Endodermal cell (in vitro differentiated cells): ENCODE data around the gene POLA2. TPM values are rescaled to one million over a fixed set of nuclear protein-coding genes. Genes with fewer than 3 reads are reported as not detected.

Source experiments
- DNase-seq: peaks from one replicate; pipeline ENCODE4 v3.0.0-alpha.2; 2017
- H3K27ac ChIP-seq: 2 replicates; pipeline ENCODE4 v1.5.1; 2013; ENCODE audit warnings: mild to moderate bottlenecking, low read depth, low read length, moderate library complexity
- H3K27me3 ChIP-seq: 2 replicates; pipeline ENCODE4 v1.6.1; 2013; ENCODE audit warnings: mild to moderate bottlenecking, low read length, moderate library complexity; ENCODE audit not compliant: insufficient read depth, control insufficient read depth, poor library complexity, severe bottlenecking
- H3K36me3 ChIP-seq: 2 replicates; pipeline ENCODE4 v1.7.0; 2013; ENCODE audit warnings: mild to moderate bottlenecking, low read length, moderate library complexity; ENCODE audit not compliant: control insufficient read depth, insufficient read depth
- H3K4me1 ChIP-seq: one replicate; pipeline ENCODE4 v1.7.0; 2013; ENCODE audit warnings: low read length; ENCODE audit not compliant: control insufficient read depth, insufficient read depth
- H3K4me3 ChIP-seq: 2 replicates; pipeline ENCODE4 v1.5.1; 2013; ENCODE audit warnings: mild to moderate bottlenecking, low read length, moderate library complexity
- H3K9ac ChIP-seq: 2 replicates; pipeline ENCODE4 v1.6.1; 2013; ENCODE audit warnings: mild to moderate bottlenecking, low read length, moderate library complexity; ENCODE audit not compliant: poor library complexity, severe bottlenecking; ENCODE audit errors: extremely low read depth
- H3K9me3 ChIP-seq: 2 replicates; pipeline ENCODE4 v1.6.1; 2013; ENCODE audit warnings: mild to moderate bottlenecking, low read length, moderate library complexity; ENCODE audit not compliant: control insufficient read depth
- H3K27ac Mint-ChIP-seq: 2 replicates; pipeline ENCODE4 v1.8.0; 2020; ENCODE audit warnings: mixed read lengths
- H3K27me3 Mint-ChIP-seq: 2 replicates; pipeline ENCODE4 v1.8.0; 2021; ENCODE audit warnings: mild to moderate bottlenecking, mixed read lengths; ENCODE audit not compliant: insufficient read depth
- H3K36me3 Mint-ChIP-seq: 2 replicates; pipeline ENCODE4 v1.8.0; 2020; ENCODE audit warnings: low read depth, mixed read lengths
- H3K4me1 Mint-ChIP-seq: 2 replicates; pipeline ENCODE4 v1.8.0; 2020; ENCODE audit warnings: mixed read lengths
- H3K4me3 Mint-ChIP-seq: 2 replicates; pipeline ENCODE4 v1.8.0; 2020; ENCODE audit warnings: mild to moderate bottlenecking, moderate library complexity, mixed read lengths
- H3K9me3 Mint-ChIP-seq: 2 replicates; pipeline ENCODE4 v1.8.0; 2020; ENCODE audit warnings: mild to moderate bottlenecking, mixed read lengths
- WGBS, 2 experiments: methylation state at CpG; one replicate each; pipeline versions ENCODE4 v1.1.5 to v1.1.7; 2013; ENCODE audit warnings: missing lambda C conversion rate in 2 of 2, mixed read lengths in 1 of 2; ENCODE audit not compliant: insufficient coverage in 1 of 2, insufficient read length in 1 of 2; 5-methylcytosine and 5-hydroxymethylcytosine counted together
- total RNA-seq, 2 donors: library from RNA; stranded (reverse); fragmentation: NEBNext Ultra II Directional in 1 of 2; extraction: Animal tissue kit (Norgen Biotek cat#: 25700) in 1 of 2; gene quantifications; 2 replicates in 1 of 2; 3 replicates in 1 of 2; pipeline ENCODE4 v1.2.1, GENCODE V29; 2021
- TF ChIP-seq, protein P1 (sequence below): fragments of 200-600 bp; sonication (generic); conservative IDR thresholded peaks from 2 replicates; pipeline ENCODE4 v1.5.0; 2021; ENCODE audit warnings: antibody characterized with exemption, mild to moderate bottlenecking

Gene POLA2
- total RNA-seq, 2 donors from 2014 or later, result 42.2 to 65.0 TPM

DNA sequence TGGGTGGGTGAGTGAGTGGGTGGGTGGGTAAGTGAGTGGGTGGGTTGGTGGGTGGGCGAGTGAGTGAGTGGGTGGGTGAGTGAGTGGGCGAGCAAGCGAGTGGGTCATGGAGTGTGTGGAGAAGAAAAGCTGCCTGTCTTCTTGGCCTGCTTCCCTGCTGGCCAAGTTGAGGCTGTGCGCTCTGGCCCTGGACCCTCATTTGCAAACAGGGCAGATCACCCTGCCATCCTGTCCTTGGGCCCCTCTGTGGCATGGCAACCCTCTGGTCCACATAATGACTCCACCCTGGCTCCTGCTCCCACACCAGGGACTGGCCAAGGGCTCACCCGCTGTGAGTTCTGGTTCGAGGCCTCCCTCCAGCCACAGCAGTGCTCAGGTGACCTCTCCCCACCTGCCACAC lies 44.9 kb upstream of the POLA2 start:
- no peaks in the 10 kb centered on the region for H3K27me3 ChIP-seq
- 80 to 89% methylated on average over 1 to 4 of the region's 6 CpGs for WGBS, 2 experiments

GRCh38 chr11:65217441-65218423 lies 44.0 kb upstream of the POLA2 start:
- Mint-ChIP-seq H3K27ac (peak overlapping the region; percentile 44), H3K4me1 (peaks cover 15% of the 10 kb centered on the region), H3K27me3 (no peaks in the 10 kb centered on the region), H3K4me3 (no peak overlapping the region), H3K9me3 (no peaks in the 10 kb centered on the region), H3K36me3 (no peaks in the 10 kb centered on the region)
- Histone ChIP-seq H3K4me1 (no peaks in the 10 kb centered on the region), H3K9me3 (no peaks in the 10 kb centered on the region), H3K9ac (no peak overlapping the region), H3K36me3 (peaks cover 7% of the 10 kb centered on the region), H3K27me3 (no peaks in the 10 kb centered on the region), H3K27ac (no peak overlapping the region), H3K4me3 (no peak overlapping the region)
- TF ChIP-seq, protein P1, sequence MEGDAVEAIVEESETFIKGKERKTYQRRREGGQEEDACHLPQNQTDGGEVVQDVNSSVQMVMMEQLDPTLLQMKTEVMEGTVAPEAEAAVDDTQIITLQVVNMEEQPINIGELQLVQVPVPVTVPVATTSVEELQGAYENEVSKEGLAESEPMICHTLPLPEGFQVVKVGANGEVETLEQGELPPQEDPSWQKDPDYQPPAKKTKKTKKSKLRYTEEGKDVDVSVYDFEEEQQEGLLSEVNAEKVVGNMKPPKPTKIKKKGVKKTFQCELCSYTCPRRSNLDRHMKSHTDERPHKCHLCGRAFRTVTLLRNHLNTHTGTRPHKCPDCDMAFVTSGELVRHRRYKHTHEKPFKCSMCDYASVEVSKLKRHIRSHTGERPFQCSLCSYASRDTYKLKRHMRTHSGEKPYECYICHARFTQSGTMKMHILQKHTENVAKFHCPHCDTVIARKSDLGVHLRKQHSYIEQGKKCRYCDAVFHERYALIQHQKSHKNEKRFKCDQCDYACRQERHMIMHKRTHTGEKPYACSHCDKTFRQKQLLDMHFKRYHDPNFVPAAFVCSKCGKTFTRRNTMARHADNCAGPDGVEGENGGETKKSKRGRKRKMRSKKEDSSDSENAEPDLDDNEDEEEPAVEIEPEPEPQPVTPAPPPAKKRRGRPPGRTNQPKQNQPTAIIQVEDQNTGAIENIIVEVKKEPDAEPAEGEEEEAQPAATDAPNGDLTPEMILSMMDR, result no peak
- WGBS, 2 experiments, result 90 to 92% methylated on average over 4 to 19 of the region's 19 CpGs
- DNase-seq, result peak; percentile 44

More for the DNA sequence above, 44.9 kb upstream of the POLA2 start:
- Mint-ChIP-seq H3K4me1 (peaks cover 22% of the 10 kb centered on the region), H3K27me3 (no peaks in the 10 kb centered on the region), H3K4me3 (no peak overlapping the region), H3K9me3 (no peaks in the 10 kb centered on the region), H3K27ac (no peak overlapping the region), H3K36me3 (no peaks in the 10 kb centered on the region)
- H3K4me1 ChIP-seq, result peaks cover 4% of the 10 kb centered on the region
- no peaks in the 10 kb centered on the region for H3K9me3 ChIP-seq
- H3K27ac ChIP-seq, result no peak overlapping the region
- peak; percentile 61 for DNase-seq
- no peak overlapping the region for H3K4me3 ChIP-seq
- peaks cover 9% of the 10 kb centered on the region for H3K36me3 ChIP-seq
- TF ChIP-seq, protein P1, result peak; percentile 54
- H3K9ac ChIP-seq, result no peak overlapping the region

GRCh38 chr11:65218446-65218845 lies 43.3 kb upstream of the POLA2 start:
- Histone ChIP-seq H3K4me1 (no peaks in the 10 kb centered on the region), H3K9me3 (no peaks in the 10 kb centered on the region), H3K4me3 (no peak overlapping the region), H3K27me3 (no peaks in the 10 kb centered on the region), H3K36me3 (peaks cover 4% of the 10 kb centered on the region), H3K27ac (no peak overlapping the region), H3K9ac (no peak overlapping the region)
- Mint-ChIP-seq H3K27me3 (no peaks in the 10 kb centered on the region), H3K4me3 (no peak overlapping the region), H3K9me3 (no peaks in the 10 kb centered on the region), H3K36me3 (peaks cover 2% of the 10 kb centered on the region), H3K27ac (no peak overlapping the region), H3K4me1 (peaks cover 8% of the 10 kb centered on the region)
- TF ChIP-seq, protein P1, result no peak
- WGBS, 2 experiments, result 92 to 98% methylated on average over 7 to 9 of the region's 9 CpGs
- DNase-seq, result peak; percentile 36
